CD1c-positive myeloid dendritic cell (primary cell): ENCODE measurements around the gene SPTAN1.

ENCODE experiments used
- DNase-seq: peaks from one replicate; pipeline ENCODE4 v3.0.0-alpha.2; 2016; ENCODE audit errors: extremely low spot score

Gene SPTAN1

GRCh38 chr9:128631636-128632035, 79.2 kb downstream of the SPTAN1 start:
- no peak for DNase-seq

- DNase-seq, result no peak
Measured at GRCh38 chr9:128632066-128632465, 79.7 kb downstream of the SPTAN1 start.

DNA sequence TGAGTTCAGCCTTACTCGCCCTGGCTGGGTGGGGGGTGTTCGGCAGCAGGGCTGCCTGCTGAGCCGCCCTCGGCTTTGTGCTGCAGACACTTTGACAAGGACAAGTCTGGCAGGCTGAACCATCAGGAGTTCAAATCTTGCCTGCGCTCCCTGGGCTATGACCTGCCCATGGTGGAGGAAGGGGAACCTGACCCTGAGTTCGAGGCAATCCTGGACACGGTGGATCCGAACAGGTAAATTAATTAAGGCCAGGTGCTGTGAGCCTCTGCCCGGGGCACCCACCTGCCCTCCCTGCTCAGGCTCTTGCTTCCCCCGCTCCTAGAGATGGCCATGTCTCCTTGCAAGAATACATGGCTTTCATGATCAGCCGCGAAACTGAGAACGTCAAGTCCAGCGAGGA, 80.1 kb downstream of the SPTAN1 start:
- DNase-seq, result no peak

GRCh38 chr9:128633057-128633456, 80.7 kb downstream of the SPTAN1 start:
- DNase-seq, result no peak

- DNase-seq, result no peak
Measured at GRCh38 chr9:128633601-128634000, 81.2 kb downstream of the SPTAN1 start.

DNA sequence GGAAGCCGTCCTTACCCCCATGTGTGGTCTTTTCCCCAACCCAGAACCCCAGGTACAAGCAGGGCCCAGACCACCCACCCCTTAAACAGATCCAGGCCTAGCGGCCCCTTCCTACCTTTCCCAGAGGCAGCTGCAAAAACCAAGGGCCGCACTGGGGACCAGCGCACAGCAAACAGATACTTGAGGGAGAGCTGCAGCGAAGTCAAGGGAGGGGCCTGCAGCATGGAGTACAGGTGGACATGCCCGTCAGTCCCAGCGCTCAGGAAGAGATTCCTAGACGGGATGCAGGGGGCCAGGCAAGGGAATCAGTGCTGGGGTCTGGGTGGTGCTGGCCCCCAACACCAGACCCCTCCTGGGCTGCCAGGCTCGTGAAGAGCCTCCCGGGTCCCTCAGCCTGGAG, 81.7 kb downstream of the SPTAN1 start:
- no peak for DNase-seq

- no peak for DNase-seq
Measured at GRCh38 chr9:128634651-128635262, 82.4 kb downstream of the SPTAN1 start.

DNA sequence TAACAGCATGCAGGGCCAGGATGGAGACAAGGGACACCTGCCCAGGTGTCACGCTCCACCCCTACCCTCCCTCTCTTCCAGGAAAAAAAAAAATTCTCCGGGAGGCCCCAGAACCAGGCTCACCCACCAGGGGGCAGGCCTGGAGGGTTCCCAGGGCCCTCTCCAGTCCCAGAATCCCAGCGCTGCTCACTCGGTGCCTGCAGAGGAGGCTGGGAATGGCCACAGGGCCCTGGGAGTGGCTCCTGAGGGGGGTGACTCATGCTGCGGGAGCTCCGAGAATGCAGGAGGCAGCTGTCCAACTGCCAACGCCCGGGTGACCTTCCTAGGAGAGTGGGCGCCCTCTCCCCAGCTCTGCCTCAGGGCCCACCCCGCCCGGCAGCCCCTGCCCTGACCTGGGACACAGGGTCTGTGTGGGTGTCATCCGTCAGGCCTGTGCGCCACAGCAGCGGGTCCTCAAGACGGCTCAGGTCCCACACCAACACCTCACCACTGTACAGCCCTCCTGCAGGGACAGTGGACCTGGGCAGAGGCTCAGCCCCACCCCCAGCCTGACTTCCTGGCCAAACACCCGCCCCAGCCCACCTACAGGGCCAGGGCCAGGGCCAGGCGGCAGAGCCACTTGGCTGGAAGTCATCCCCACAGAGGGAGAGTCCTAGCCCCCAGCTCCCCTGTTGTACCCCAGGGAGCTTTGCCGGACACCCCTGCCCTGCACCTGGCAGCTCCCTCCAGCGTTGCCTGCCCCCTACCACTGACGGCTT, 83.1 kb downstream of the SPTAN1 start:
- peak; percentile 16 for DNase-seq

- DNase-seq, result no peak
Measured at GRCh38 chr9:128636024-128636390, 83.6 kb downstream of the SPTAN1 start.

DNA sequence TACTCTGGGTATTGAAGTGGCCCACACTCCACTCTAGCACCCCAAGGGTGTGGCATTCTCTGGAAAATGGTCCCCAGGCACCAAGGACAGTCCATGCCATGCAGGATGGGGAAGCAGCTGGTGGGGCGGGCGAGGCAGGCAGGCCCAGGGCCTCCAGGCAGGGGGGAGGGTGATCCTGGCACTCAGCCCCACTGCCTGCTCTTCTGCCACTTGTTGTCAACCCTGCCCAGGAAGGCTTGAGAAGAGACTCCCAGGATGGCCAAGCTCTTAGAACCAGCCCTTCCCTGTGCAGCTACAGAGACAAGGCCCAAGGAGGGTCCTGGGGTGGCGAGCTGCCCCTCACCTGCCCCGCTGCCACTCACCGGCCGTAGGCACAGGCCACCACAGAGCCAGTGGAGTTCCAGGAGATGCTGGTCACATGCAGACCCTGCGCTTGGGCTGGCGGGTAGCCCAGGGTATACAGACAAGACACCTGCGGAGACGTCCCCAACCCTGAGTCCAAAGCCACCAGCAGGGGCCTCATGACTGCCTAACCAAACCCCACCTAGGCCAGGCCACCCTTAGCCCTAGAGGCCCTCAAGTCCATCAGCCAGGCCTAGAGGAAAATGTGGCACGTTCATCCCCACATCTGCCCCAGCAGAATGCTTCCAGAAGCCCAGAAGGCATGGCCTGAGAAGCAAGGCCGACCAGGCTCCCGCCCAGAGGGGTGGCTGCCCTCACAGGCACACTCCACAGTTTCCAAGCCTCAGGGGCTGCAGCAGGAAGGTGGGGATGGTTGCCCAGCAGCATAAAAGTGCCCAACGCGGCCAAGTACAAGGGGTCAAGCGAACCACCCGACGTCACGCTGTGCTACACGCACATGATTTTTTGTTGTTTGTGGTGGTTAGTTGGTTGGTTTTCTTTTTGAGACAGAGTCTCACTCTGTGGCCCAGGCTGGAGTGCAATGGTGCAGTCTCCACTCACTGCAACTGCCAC, 84.5 kb downstream of the SPTAN1 start:
- DNase-seq, result no peak

GRCh38 chr9:128637656-128638055, 85.3 kb downstream of the SPTAN1 start:
- DNase-seq, result no peak

DNA sequence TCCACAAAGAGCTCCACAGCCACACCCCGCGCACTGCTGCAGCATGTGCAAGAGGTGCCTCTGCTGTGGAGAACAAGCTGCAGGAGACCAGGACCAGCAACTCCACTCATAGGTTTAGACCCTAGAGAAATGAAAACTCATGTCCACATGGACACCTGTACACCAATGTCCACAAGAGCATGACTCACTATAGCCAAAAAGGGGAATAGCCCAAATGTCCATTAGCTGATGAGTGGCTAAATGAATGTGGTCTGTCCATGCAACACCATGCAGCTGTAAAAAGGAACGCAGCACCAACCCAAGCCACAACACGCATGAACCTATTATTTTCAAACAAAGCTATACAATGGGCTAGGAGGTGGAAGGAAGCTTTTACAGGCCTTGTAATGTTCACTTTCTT, 86.2 kb downstream of the SPTAN1 start:
- DNase-seq, result no peak

DNA sequence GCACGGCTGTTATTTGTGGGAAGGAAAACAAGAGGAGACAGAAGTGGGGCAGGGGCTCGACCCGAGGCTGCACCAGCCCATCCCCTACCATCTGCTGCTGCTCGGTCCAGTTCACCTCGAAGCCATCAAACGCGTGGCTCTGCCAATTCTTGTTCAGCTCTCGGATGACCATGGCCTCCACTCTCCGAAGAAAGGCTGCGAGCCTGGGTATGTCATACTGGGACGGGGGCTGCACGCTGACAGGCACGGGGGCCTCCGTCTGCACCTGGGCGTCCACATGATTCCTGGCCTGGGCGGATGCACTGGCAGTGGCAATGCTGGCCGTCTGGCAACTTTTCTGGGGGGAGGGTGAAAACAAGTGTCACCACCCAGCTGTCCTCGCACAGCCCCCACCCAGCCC, 88.2 kb downstream of the SPTAN1 start:
- DNase-seq, result no peak

DNA sequence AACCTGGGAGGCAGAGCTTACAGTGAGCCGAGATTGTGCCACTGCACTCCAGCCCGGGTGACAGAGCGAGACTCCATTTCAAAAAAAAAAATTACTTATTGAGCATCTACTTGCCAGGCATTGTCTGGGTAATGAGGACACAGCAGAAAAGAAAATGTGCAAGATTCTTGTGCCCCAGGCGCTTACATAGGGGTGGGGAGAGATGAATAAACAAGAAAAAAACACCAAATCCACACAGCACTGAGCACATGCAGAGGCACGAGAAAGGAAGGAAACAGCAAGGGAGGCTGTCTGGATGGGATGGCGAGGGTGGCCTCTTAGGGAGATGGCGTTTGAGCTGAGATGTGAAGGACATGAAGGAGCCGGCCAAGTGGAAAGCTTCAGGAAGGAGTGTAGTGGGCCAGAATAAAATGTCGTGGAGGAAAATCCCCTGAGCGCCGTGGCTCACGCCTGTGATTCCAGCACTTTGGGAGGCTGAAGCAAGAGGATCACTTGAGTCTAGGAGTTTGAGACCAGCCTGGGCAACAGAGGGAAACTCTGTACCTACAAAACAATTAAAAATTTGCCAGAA, 90.4 kb downstream of the SPTAN1 start:
- no peak for DNase-seq

DNA sequence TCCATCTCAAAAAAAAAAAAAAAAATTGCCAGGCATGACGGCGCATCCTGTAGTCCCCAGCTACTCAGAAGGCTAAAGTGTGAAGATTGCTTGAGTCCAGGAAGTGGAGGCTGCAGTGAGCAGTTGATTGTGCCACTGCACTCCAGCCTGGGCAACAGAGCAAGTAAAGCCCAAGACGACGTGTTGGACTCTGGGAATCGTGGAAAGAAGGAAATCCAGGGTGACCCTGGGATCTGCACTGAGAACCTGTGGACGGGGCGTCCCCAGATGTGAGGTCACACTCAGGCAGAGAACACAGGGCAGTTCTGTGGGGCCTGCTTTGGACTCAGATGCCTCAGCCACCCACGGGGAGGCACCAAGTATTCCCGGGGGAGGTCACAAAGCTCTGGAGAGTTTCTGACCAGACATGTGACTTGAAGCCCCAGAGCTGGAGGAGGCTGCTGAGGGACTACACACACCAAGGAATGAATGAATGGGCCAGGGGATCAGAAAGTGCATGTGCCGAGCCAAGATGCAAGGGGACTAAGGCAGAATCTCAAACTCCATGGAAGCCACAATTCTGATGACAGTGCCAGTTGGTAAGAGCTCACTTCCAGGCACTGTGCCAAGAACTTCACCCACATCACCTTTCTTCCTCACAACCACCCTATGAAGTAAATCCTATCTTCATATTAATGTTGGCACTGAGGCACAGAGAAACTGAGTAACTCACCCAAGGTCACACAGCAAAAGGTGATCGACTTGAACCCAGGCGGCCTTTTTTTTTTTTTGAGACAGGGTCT, 91.3 kb downstream of the SPTAN1 start:
- DNase-seq, result peak; percentile 6

DNA sequence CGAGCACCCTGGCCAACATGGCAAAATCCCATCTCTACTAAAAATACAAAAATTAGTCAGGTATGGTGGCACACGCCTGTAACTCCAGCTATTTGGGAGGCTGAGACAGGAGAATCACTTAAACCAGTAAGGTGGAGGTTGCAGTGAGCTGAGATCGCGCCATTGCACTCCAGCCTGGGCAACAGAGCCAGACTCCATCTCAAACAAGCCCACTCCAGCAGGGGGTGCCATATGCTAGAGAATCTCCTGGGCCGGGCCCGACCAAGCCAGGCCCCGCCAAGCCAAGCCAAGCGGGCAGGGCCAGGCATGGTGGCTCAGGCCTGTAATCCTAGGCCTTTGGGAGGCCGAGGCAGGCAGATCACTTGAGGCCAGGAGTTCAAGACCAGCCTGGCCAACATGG, 95.8 kb downstream of the SPTAN1 start:
- peak; percentile 70 for DNase-seq

DNA sequence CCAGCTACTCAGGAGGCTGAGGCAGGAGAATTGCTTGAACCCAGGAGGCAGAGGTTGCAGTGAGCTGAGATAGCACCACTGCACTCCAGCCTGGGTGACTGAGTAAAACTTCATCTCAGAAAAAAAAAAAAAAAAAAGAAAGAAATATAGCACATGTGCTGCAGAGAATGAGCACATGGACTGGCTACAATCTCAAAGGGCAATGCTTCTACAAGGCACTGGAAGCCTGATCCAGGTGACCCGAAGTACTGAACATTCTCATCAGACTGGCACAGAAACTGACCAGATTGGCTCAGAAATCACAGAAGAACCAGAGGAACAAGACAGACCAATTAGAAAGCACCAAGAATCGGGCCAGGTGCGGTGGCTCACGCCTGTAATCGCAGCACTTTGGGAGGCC, 99.4 kb downstream of the SPTAN1 start:
- no peak for DNase-seq

DNA sequence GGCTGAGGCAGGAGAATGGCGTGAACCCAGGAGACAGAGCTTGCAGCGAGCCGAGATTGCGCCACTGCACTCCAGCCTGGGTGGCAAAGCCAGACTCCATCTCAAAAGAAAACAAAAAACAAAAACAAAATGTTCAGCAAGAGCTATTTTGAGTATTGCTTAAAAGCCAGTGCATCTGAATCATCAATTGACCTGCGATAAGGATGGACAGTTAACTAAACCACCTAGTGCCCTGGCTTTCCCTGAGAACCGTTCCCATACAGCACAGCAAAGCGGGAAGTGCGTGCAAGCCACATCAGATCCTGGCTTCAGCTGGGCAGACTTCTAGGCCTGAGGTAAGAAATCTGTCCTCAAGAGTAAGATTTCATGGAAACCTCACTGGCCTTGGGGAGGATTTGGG, 101.5 kb downstream of the SPTAN1 start:
- DNase-seq, result no peak

DNA sequence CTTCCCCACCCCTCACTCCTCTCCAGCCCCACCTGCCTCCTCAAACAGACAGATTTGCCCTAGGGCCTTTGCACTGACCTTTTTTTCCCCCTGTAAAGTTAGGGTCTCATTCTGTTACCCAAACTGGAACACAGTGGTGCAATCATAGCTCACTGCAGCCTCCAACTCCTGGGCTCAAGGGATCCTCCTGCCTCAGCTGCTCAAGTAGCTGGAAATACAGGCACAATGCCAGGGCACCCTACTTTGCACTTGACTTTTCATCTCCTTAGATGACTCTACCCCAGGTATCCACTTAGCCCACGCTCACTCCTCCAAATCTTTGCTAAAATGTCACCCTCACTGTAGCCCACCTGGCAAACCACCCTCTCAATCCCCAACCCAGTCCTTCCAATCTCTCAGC, 102.1 kb downstream of the SPTAN1 start:
- no peak for DNase-seq

DNA sequence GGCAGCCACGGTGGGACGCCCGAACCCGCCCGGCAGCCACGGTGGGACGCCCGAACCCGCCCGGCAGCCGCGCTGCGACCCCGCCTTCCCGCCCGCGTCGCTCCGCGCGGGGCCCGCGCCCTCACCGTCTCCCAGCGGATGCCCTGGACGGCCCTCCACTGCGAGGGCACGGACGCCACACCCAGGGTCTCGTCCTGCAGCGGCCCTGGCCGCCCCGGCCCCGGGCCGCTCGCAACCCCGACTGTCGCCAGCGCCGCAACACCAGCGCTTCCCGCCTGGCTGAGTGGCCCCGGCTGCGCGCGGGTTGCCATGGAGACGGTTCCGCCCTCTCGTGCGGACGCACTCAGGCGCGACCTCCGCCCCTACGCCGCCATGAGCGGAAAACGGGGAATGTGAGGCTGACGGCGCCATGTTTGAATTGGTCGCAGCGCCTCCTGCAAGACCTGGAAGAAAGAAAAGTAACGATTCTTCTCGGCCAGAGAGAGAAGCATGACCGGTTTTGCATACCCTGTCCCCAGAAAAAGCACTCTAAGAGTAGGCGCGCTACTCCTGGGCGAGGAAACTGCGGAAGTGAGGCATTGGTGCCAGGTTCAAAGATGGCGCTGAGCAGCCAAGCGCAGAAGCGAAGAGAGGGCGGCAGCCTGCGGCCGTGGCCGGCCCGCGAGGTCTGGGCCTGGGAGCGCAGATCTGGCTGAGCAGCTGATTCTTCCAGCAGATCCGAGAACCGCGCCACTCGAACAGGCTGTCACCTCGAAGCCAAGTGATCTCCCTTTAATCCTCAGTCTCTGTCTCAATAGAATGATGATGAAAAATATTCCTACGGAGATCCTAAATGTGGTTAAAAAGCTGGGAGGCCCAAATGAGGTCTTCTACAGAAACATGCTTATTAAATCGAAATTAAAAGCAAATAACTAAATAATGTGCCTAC, 104.3 kb downstream of the SPTAN1 start, which contains the start of gene DYNC2I2:
Gene DYNC2I2, minus strand, starts transcription at position 432 of the 928 bp plus-strand sequence. Its CDS starts 121 bp downstream, at position 311.
- DNase-seq, result peak; percentile 98
